Measurements from ENCODE around the gene GAREM2.

- TF ChIP-seq CTCF (IDR thresholded peaks at IDR 0.05; ENCODE audit: insufficient read depth, low read depth, low read length) (no peak), EZH2 (IDR thresholded peaks at IDR 0.05; ENCODE audit: insufficient read depth, low read length) (no peak)
Observed at GRCh38 chr2:26202981-26203490, 30.1 kb downstream of the GAREM2 start.
